ENCODE measurements around the gene VIL1. TPM values are rescaled to one million over a fixed set of nuclear protein-coding genes. Genes with fewer than 3 reads are reported as not detected.

VIL1 gene
- total RNA-seq, 1 experiment from 2014 or later = 4.2 TPM

DNA sequence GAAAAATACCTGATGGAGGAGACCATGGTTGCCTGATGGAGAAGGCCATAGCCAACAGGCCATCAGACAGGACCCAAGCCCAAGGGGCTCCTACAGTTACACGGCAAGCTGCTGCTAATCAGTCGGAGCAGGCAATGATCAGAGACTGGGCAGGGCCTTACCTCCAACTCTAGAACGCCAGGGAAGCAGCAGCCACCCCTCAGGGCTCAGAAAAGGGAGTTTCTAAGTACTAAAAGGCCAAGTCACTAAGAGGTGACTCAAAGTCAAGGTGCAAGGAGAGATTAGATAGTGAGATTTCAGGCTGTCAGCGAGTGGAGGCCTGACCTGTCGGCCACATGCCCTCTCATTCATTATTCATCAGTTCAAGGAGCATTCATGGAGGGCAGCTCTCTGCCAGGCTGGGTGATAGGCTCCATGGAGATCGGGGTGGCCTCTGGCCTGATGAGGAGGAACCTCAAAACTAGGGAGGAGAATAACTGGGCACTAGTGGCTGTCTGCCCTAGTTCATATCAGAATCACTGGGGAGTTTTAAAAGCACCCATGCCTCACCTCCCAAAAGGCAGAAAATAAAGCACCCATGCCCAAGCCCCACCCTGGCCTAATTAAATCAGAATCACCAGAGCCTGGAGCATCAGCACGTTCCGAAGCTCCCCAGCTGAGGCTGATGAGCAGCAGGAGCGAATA lies 3.6 kb downstream of the VIL1 start:
- no peak overlapping the region for H3K27ac Mint-ChIP-seq

More for the DNA sequence above, 3.6 kb downstream of the VIL1 start:
- Histone ChIP-seq H2AFZ (ENCODE audit: low read length) (no peak overlapping the region), H3K9ac (ENCODE audit: extremely low read depth, insufficient read length, low read length) (no peak overlapping the region), H3K79me1 (ENCODE audit: insufficient read depth, low read depth, low read length, poor library complexity, severe bottlenecking) (no peaks in the 10 kb centered on the region), H3K4me2 (ENCODE audit: insufficient read depth, insufficient read length, low read length) (no peak overlapping the region), H3K79me2 (ENCODE audit: insufficient read depth, low read length) (no peaks in the 10 kb centered on the region), H3K27ac (ENCODE audit: insufficient read length, low read depth, low read length) (no peak overlapping the region), H3K14ac (ENCODE audit: insufficient read depth, low read length) (no peak overlapping the region), H4K20me1 (ENCODE audit: control insufficient read depth, insufficient read depth, insufficient read length) (no peaks in the 10 kb centered on the region), H2BK120ac (ENCODE audit: low read depth, low read length, poor library complexity, severe bottlenecking) (no peak overlapping the region), H2BK15ac (ENCODE audit: low read depth, low read length) (no peak overlapping the region), H3K4ac (ENCODE audit: low read depth, low read length) (no peak overlapping the region), H4K91ac (ENCODE audit: insufficient read length, low read depth, low read length) (no peak overlapping the region), H4K8ac (replicated peaks; ENCODE audit: insufficient read length, low read depth, low read length) (no peak overlapping the region), H3K23ac (ENCODE audit: insufficient read length, low read depth, low read length) (no peak overlapping the region), H2BK5ac (ENCODE audit: insufficient read length, low read length) (no peak overlapping the region), H3K9me3 (ENCODE audit: control insufficient read depth, low read depth, low read length) (no peaks in the 10 kb centered on the region), H3K56ac (ENCODE audit: insufficient read length, low read depth, low read length) (no peak overlapping the region), H2BK12ac (ENCODE audit: insufficient read length, low read depth, low read length) (no peak overlapping the region), H2BK20ac (ENCODE audit: low read depth, low read length, poor library complexity, severe bottlenecking) (no peak overlapping the region), H3K18ac (ENCODE audit: insufficient read length, low read depth, low read length) (no peak overlapping the region), H3K23me2 (ENCODE audit: insufficient read length, low read depth, low read length, poor library complexity, severe bottlenecking) (no peaks in the 10 kb centered on the region), H3K4me1 (ENCODE audit: insufficient read depth, low read length) (no peaks in the 10 kb centered on the region), H2AK5ac (ENCODE audit: insufficient read length, low read length) (no peak overlapping the region), H3T11ph (ENCODE audit: low read length) (no peak overlapping the region), H4K5ac (ENCODE audit: insufficient read length, low read depth, low read length) (no peak overlapping the region), H3K27me3 (ENCODE audit: insufficient read depth, low read length) (no peaks in the 10 kb centered on the region)
- H3K27me3 Mint-ChIP-seq (ENCODE audit: low read depth) = no peaks in the 10 kb centered on the region; the same call in 1 of the 2 replicates
- H3K4me1 Mint-ChIP-seq = peaks cover 6 to 10% of the 10 kb centered on the region in 2 experiments
- no peaks in the 10 kb centered on the region for H3K9me3 Mint-ChIP-seq
- DNase-seq = no peak
- no peak overlapping the region for H3K4me3 Mint-ChIP-seq
- no CpG with 5 or more reads among the region's 9 CpGs for WGBS (ENCODE audit: extremely low coverage, insufficient read length, low lambda C conversion rate)
- no peaks in the 10 kb centered on the region for H3K36me3 Mint-ChIP-seq (ENCODE audit: insufficient read depth in 1 of 3, low read depth in 3 of 3)
- TF ChIP-seq, protein P1, sequence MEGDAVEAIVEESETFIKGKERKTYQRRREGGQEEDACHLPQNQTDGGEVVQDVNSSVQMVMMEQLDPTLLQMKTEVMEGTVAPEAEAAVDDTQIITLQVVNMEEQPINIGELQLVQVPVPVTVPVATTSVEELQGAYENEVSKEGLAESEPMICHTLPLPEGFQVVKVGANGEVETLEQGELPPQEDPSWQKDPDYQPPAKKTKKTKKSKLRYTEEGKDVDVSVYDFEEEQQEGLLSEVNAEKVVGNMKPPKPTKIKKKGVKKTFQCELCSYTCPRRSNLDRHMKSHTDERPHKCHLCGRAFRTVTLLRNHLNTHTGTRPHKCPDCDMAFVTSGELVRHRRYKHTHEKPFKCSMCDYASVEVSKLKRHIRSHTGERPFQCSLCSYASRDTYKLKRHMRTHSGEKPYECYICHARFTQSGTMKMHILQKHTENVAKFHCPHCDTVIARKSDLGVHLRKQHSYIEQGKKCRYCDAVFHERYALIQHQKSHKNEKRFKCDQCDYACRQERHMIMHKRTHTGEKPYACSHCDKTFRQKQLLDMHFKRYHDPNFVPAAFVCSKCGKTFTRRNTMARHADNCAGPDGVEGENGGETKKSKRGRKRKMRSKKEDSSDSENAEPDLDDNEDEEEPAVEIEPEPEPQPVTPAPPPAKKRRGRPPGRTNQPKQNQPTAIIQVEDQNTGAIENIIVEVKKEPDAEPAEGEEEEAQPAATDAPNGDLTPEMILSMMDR (conservative IDR thresholded peaks at IDR 0.05) = no peak

Data from H9 (cell line).